Coronary artery (tissue), 2 donors: ENCODE results near the gene INSIG2.

Source experiments
- DNase-seq: peaks from one replicate; pipeline ENCODE4 v3.0.0-alpha.2; 2017; ENCODE audit warnings: low spot score
- H3K27ac ChIP-seq, 2 donors: fragments of 200-600 bp; sonication (generic); one replicate each; pipeline ENCODE4 v1.5.1; 2016 to 2019
- H3K4me3 ChIP-seq: fragments of 200-600 bp; sonication (generic); 2 replicates; pipeline ENCODE4 v1.5.1; 2016; ENCODE audit warnings: mild to moderate bottlenecking, moderate library complexity
- CTCF ChIP-seq: fragments of 200-600 bp; sonication (generic); IDR thresholded peaks from one replicate; pipeline ENCODE4 v1.5.1; 2019; ENCODE audit warnings: antibody characterized with exemption

The INSIG2 gene

GRCh38 chr2:118052474-118052873, 35.8 kb upstream of the INSIG2 start:
- DNase-seq: no peak
- Histone ChIP-seq H3K27ac (no peak overlapping the region), H3K4me3 (no peak overlapping the region)
- TF ChIP-seq CTCF: no peak

- no peak for TF ChIP-seq CTCF
- DNase-seq: no peak
- no peak overlapping the region for H3K4me3 ChIP-seq
- H3K27ac ChIP-seq: no peak overlapping the region
Measured at GRCh38 chr2:118053681-118054080, 34.6 kb upstream of the INSIG2 start.

- no peak for TF ChIP-seq CTCF
- Histone ChIP-seq H3K27ac (no peak overlapping the region), H3K4me3 (no peak overlapping the region)
- DNase-seq: no peak
Measured at GRCh38 chr2:118054213-118055008, 33.9 kb upstream of the INSIG2 start.

GRCh38 chr2:118055512-118056164, 32.6 kb upstream of the INSIG2 start:
- no peak for TF ChIP-seq CTCF
- no peak for DNase-seq
- no peak overlapping the region for H3K27ac ChIP-seq
- no peak overlapping the region for H3K4me3 ChIP-seq

- DNase-seq: no peak
- peak overlapping the region in 1 of 2 donors; percentile 45 for H3K27ac ChIP-seq
- no peak overlapping the region for H3K4me3 ChIP-seq
- TF ChIP-seq CTCF: no peak
Measured at GRCh38 chr2:118056165-118056534, 32.1 kb upstream of the INSIG2 start.

- Histone ChIP-seq H3K27ac (no peak overlapping the region), H3K4me3 (no peak overlapping the region)
- DNase-seq: no peak
- TF ChIP-seq CTCF: no peak
Measured at GRCh38 chr2:118056801-118057200, 31.5 kb upstream of the INSIG2 start.

GRCh38 chr2:118058951-118059350, 29.3 kb upstream of the INSIG2 start:
- no peak overlapping the region for H3K27ac ChIP-seq

More at GRCh38 chr2:118058951-118059350, 29.3 kb upstream of the INSIG2 start:
- DNase-seq: no peak
- TF ChIP-seq CTCF: no peak
- H3K4me3 ChIP-seq: no peak overlapping the region
